HG02938 (cell line): ENCODE results near the gene CTNNB1.
"Not testable (repeated sequence)": the region's sequence is repeated elsewhere in the genome, so short reads cannot be mapped to it uniquely, and the experiment has no call there.

ENCODE experiments used
- ATAC-seq: cut with Tn5 transposase; IDR thresholded peaks from one replicate; pipeline ENCODE4 v1.9.1; 2021; ENCODE audit warnings: mild to moderate bottlenecking, moderate library complexity; ENCODE audit not compliant: unreplicated experiment

Gene CTNNB1

GRCh38 chr3:41248525-41248924 is 49.2 kb downstream of the CTNNB1 start:
- ATAC-seq = no peak

GRCh38 chr3:41249318-41249717 is 50.0 kb downstream of the CTNNB1 start:
- no peak for ATAC-seq

DNA sequence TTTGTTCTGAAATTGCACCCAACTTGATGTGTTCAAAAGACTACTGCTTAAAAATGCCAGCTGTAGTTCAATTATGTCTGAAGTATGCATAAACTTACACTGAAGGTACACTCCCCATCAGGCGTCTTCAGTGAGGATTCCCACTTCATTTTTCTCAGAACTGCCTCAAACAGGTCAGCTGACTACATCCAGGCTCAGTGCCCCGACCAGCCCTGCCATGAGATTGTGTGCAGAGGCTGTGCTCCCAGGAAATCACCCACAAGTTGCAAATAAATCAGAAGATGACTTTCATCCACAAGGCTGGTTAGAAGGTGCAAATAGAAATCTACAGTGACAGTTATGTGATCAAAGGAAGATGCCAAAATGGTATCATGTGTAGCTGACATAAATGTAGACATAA is 51.5 kb downstream of the CTNNB1 start:
- ATAC-seq = no peak

- ATAC-seq = no peak
These were observed 52.3 kb downstream of the CTNNB1 start for GRCh38 chr3:41251593-41251992.

DNA sequence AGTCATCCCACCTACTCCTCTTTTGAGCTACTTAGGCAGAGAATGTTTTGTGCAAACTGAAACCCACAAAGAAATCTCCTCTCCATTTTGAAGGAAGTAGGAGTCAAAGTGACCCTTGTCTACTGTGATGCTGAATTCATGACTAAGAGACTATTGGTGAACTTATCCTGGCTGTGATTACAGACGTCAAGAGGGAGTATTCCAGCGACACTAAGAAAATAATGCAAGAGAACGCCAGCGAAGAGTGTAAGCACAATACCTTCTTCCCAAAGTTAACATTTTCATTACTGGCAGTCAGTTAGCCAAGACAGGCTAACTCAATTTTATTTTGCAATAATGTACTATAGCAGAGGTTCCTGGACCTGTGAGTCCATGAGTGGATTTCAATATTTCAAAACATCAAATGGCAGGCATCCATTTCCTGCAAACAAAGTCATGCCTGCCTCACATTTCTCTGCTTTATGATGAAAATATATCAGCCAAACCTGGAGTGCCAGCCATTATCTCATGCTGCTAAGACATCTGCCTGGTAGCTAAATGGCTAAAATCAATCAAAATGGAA is 59.0 kb downstream of the CTNNB1 start:
- ATAC-seq = no peak

DNA sequence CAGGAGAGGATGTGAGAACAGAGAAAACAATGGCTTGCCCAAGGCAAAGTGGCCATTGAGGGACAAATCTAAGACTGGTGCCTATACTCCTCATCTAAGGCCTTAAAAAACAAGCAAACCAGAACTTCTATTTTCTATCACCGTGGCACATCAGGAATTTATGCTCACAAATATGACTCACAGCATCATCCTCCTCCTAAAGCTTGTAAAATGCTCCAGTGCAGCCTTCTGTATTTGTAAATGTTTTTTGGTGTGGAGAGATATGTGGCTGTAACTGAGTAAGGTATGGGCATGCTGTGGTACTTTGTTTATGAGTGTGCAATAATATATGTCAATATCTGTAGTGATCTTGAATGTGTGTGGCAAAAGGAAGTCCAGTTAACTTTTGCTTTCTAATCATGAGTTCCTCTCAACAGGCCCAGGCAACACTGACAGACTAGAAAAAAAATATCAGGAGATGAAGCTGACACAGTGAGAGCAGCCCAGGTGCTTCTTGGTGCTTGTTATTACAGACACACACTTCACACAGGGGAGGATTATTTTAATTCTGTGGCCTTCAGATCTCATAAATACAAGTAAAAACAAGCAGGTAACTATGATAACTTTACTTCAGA is 60.3 kb downstream of the CTNNB1 start:
- ATAC-seq = no peak

- no peak for ATAC-seq
These were observed 60.8 kb downstream of the CTNNB1 start for GRCh38 chr3:41260063-41260450.

GRCh38 chr3:41265011-41265545 is 65.8 kb downstream of the CTNNB1 start:
- no peak for ATAC-seq

DNA sequence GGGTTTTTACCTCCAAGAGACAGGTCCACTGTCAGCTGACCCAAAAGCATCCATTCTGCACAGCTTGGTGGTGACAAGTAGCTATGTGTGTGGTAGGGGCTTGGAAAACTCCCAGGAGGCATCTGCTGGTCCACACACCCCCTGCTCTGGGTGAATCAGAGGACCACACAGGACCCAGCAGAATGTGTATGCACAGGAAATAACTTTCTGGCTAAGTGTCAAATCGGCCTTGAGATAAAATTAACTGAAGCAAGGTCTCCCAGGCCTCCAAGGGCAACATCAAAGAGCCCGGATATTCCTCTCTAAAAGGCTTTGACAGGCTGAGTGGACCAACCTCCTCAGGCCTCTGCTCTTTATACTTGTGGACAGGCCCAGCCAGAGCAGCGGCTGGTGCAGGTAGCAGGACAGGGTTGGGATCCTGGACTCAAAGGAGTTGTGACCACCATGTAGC is 66.5 kb downstream of the CTNNB1 start:
- no peak for ATAC-seq

DNA sequence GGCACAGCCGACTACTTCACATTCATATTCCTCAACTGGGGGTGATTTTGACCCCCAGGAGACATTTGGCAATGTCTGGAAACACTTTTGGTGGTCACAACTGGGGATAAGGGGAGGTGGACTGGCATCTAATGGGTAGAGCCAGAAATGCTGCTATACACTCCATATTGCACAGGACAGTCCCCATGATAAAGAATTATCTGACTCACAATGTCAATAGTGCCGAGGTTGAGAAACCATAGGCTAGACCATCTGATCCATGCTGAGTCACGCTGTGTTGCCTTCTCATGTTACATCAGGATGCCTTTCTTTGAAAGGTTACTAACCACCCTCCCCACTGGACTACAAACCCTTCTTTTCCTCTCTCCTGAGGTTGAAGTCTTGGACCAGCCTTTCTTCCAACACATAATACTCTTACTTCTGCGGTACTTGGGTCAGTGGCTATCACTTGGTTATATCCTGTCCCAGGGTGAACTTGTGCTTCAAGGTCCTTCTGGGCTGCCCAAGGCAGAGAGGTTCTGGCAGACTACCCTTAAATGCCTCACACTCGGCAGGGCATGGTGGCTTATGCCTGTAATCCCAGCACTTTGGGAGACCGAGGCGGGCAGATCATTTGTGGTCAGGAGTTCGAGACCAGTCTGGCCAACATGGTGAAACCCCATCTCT is 68.8 kb downstream of the CTNNB1 start:
- ATAC-seq = no peak

GRCh38 chr3:41272667-41273066 is 73.4 kb downstream of the CTNNB1 start:
- no peak for ATAC-seq

GRCh38 chr3:41274944-41275668 is 75.8 kb downstream of the CTNNB1 start:
- ATAC-seq = no peak

DNA sequence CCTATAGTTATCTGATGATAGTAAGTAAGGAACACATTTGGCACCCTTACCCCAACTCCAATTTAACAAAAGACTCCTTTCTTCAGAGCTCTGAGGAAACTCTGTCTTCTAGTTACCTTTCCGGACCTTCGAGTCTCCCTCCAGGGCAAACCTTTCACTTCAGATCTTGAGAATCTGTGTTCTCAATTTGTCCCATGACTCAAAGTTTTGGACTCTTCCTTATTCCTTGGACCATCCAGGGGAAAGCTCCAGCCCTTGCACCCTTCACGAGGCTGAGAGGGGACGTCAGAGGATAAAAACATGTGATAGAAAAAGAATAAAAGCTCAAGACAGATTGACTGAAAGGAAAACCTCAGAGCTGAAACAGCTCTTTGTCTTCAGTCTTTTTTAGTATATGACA is 76.9 kb downstream of the CTNNB1 start:
- no peak for ATAC-seq

DNA sequence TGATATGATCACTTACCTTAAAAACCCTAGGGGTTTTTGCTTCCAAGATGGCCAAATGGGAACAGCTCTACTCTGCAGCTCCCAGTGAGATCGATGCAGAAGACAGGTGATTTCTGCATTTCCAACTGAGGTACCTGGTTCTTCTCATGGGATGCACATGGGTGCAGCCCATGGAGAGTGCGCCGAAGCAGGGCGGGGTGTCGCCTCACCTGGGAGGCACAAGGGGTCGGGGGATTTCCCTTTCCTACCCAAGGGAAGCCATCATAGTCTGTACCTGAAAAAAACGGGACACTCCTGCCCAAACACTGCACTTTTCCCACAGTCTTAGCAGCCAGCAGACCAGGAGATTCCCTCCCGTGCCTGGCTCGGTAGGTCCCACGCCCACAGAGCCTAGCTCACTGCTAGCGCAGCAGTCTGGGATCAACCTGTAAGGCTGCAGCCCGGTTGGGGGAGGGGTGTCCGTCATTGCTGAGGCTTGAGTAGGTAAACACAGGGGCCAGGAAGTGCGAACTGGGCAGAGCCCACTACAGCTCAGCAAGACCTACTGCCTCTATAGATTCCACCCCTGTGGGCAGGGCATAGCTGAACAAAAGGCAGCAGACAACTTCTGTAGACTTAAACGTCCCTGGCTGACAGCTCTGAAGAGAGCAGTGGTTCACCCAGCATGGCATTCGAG is 78.6 kb downstream of the CTNNB1 start:
- no peak for ATAC-seq

DNA sequence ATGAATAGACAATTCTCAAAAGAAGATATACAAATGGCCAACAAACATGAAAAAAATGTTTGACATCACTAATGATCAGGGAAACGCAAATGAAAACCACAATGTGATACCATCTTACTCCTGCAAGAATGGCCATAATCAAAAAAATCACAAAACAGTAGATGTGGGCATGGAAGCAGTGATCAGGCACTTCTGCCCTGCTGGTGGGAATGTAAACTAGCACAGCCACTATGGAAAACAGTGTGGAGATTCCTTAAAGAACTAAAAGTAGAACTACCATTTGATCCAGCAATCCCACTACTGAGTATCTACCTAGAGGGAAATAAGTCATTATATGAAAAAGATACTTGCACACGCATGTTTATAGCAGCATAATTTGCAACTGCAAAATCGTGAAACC is 85.6 kb downstream of the CTNNB1 start:
- ATAC-seq = not testable (repeated sequence)

DNA sequence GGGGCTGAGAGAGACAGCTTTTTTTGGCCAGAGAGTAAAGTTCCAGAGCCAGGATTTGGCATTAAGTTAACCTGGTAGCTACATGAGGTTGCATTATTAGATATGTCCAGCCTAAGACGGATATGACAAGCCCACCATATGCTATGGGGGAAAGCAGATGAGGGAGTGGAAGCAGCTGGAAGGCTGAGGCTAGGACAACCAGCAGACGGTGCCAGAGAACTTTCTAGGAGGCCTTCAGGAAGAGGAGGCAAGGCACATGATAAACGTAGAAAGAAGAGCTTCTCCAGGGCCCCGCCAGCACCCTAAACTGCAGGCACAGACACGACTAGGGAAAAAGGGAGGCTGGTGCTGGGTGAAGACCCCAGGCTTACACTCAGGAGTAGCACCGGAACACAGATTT is 87.0 kb downstream of the CTNNB1 start:
- ATAC-seq = no peak

DNA sequence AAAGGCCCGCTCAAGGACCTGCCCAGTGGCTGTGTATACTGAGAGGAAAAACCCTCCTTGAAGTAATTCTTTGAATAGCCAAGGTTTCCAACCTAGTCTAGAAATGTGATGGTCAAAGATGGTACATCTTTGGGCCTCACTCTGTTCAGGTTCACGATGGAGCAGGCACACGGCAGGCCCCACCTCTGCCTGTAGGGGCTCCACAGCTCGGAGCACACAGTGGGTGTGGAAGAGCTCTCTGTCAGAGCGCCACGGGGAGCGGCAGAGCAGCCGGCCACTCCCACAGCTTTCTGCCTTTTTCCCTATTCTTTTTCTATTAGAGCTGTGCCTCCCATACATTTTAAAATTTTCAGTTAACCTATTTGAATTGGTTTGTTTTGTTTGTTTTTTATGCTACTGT is 89.5 kb downstream of the CTNNB1 start:
- no peak for ATAC-seq
